Gastroesophageal sphincter (tissue), 4 donors: ENCODE data around the gene ATF7IP. TPM values are rescaled to one million over a fixed set of nuclear protein-coding genes. Genes with fewer than 3 reads are reported as not detected.

Experiments
- ATAC-seq: fragments of 150-250 bp; one replicate; pipeline ENCODE4 v1.9.1; 2016; ENCODE audit warnings: mild to moderate bottlenecking, moderate library complexity
- H3K27ac ChIP-seq, 4 donors: fragments of 200-600 bp; sonication (generic) in 3 of 4; 1 replicate in 3 of 4; 2 replicates in 1 of 4; pipeline ENCODE4 v1.5.1; 2016 to 2019
- H3K27me3 ChIP-seq: fragments of 200-600 bp; sonication (generic); one replicate; pipeline ENCODE4 v1.5.1; 2019
- H3K36me3 ChIP-seq, 2 donors: fragments of 200-600 bp; sonication (generic); one replicate each; pipeline ENCODE4 v1.5.1; 2019; ENCODE audit warnings: control low read depth in 1 of 2
- H3K4me1 ChIP-seq, 3 donors: fragments of 200-600 bp; sonication (generic); 1 replicate in 2 of 3; 2 replicates in 1 of 3; pipeline ENCODE4 v1.5.1; 2016 to 2019; ENCODE audit warnings: control low read depth in 2 of 3
- H3K4me3 ChIP-seq, 2 donors: fragments of 200-600 bp; sonication (generic); one replicate each; pipeline ENCODE4 v1.5.1; 2019; ENCODE audit warnings: mild to moderate bottlenecking in 1 of 2, moderate library complexity in 1 of 2
- H3K9me3 ChIP-seq, 3 donors: fragments of 200-600 bp; sonication (generic); one replicate each; pipeline ENCODE4 v1.5.1; 2017 to 2019; ENCODE audit warnings: control low read depth in 2 of 3
- CTCF ChIP-seq, 4 experiments: fragments of 200-600 bp in 2 of 4; fragments of 450-650 bp in 2 of 4; sonication (generic) in 1 of 4; IDR thresholded peaks; one replicate each; pipeline ENCODE4 v1.5.1; 2017 to 2019; ENCODE audit warnings: antibody characterized with exemption in 4 of 4, mild to moderate bottlenecking in 2 of 4, moderate library complexity in 2 of 4
- EP300 ChIP-seq: sonication (generic); formaldehyde crosslinking; IDR thresholded peaks from one replicate; pipeline ENCODE4 v1.6.1; 2017; ENCODE audit warnings: antibody characterized with exemption, mild to moderate bottlenecking
- POLR2A ChIP-seq, 2 donors: fragments of 450-650 bp; IDR thresholded peaks; one replicate each; pipeline ENCODE4 v1.6.1; 2017; ENCODE audit warnings: antibody characterized with exemption in 2 of 2, mild to moderate bottlenecking in 2 of 2, moderate library complexity in 1 of 2
- POLR2AphosphoS5 ChIP-seq: sonication (generic); formaldehyde crosslinking; IDR thresholded peaks from one replicate; pipeline ENCODE4 v1.6.1; 2017; ENCODE audit warnings: antibody characterized with exemption
- WGBS, 2 donors: methylation state at CpG; one replicate each; pipeline ENCODE4 v1.1.5; 2018; ENCODE audit warnings: low coverage in 1 of 2; 5-methylcytosine and 5-hydroxymethylcytosine counted together
- total RNA-seq, 4 donors: library from RNA; depleted of rRNA; stranded (reverse); fragments of >200 nt; gene quantifications; one replicate each; pipeline ENCODE4 v1.1.0, GENCODE V29; 2016

The ATF7IP gene
- total RNA-seq, 4 donors from 2014 or later = 32.0 to 71.8 (median 32.7) TPM

GRCh38 chr12:14443531-14443930 lies 78.0 kb downstream of the ATF7IP start:
- no peak for TF ChIP-seq POLR2A (IDR thresholded peaks at IDR 0.05)
- peak; percentile 41 for TF ChIP-seq POLR2AphosphoS5
- Histone ChIP-seq H3K9me3 (no peaks in the 10 kb centered on the region), H3K27ac (peak overlapping the region in 3 of 4 donors; percentile 41 to 65 (median 61)), H3K4me1 (peaks cover 0 to 17% (median 0%) of the 10 kb centered on the region in 3 donors), H3K4me3 (no peak overlapping the region), H3K36me3 (peaks cover 0 to 66% of the 10 kb centered on the region in 2 donors), H3K27me3 (no peaks in the 10 kb centered on the region)
- ATAC-seq = peak; percentile 31

- Histone ChIP-seq H3K27ac (no peak overlapping the region), H3K4me1 (peaks cover 0 to 8% (median 0%) of the 10 kb centered on the region in 3 donors), H3K9me3 (no peaks in the 10 kb centered on the region), H3K27me3 (no peaks in the 10 kb centered on the region), H3K36me3 (peaks cover 0 to 71% of the 10 kb centered on the region in 2 donors), H3K4me3 (no peak overlapping the region)
- no peak for ATAC-seq
- TF ChIP-seq POLR2A (IDR thresholded peaks at IDR 0.05) = no peak
- no peak for TF ChIP-seq EP300
- TF ChIP-seq CTCF (IDR thresholded peaks at IDR 0.05) = no peak
- no peak for TF ChIP-seq POLR2AphosphoS5
Measured at GRCh38 chr12:14450479-14450878, 85.0 kb downstream of the ATF7IP start.

- no peak for ATAC-seq
- H3K4me3 ChIP-seq = no peak overlapping the region
- peaks cover 0 to 8% (median 0%) of the 10 kb centered on the region in 3 donors for H3K4me1 ChIP-seq
- no peaks in the 10 kb centered on the region for H3K27me3 ChIP-seq
- H3K36me3 ChIP-seq = peaks cover 0 to 66% of the 10 kb centered on the region in 2 donors
- TF ChIP-seq EP300 (no peak), CTCF (IDR thresholded peaks at IDR 0.05) (no peak), POLR2AphosphoS5 (no peak), POLR2A (IDR thresholded peaks at IDR 0.05) (no peak)
- no peaks in the 10 kb centered on the region for H3K9me3 ChIP-seq
- 83 to 89% methylated on average over 4 of the region's 4 CpGs for WGBS, 2 donors
- H3K27ac ChIP-seq = no peak overlapping the region
Measured at GRCh38 chr12:14452336-14452735, 86.9 kb downstream of the ATF7IP start.

- H3K9me3 ChIP-seq = no peaks in the 10 kb centered on the region
- TF ChIP-seq EP300 = no peak
- TF ChIP-seq CTCF (IDR thresholded peaks at IDR 0.05) = no peak
- TF ChIP-seq POLR2A (IDR thresholded peaks at IDR 0.05) = no peak
- TF ChIP-seq POLR2AphosphoS5 = no peak
- H3K4me3 ChIP-seq = no peak overlapping the region
- H3K4me1 ChIP-seq = peaks cover 0 to 8% (median 0%) of the 10 kb centered on the region in 3 donors
- no peak overlapping the region for H3K27ac ChIP-seq
- peaks cover 0 to 66% of the 10 kb centered on the region in 2 donors for H3K36me3 ChIP-seq
- no peak for ATAC-seq
- WGBS, 2 donors = 86 to 100% methylated on average over 1 of the region's 1 CpG
- no peaks in the 10 kb centered on the region for H3K27me3 ChIP-seq
Measured at GRCh38 chr12:14452865-14453264, 87.4 kb downstream of the ATF7IP start.

- no peak for TF ChIP-seq POLR2AphosphoS5
- TF ChIP-seq EP300 = no peak
- peak in 1 of 4 experiments; percentile 32 for TF ChIP-seq CTCF (IDR thresholded peaks at IDR 0.05)
- TF ChIP-seq POLR2A (IDR thresholded peaks at IDR 0.05) = no peak
- Histone ChIP-seq H3K9me3 (no peaks in the 10 kb centered on the region), H3K27me3 (no peaks in the 10 kb centered on the region), H3K4me1 (peaks cover 0 to 8% (median 0%) of the 10 kb centered on the region in 3 donors), H3K36me3 (peaks cover 0 to 66% of the 10 kb centered on the region in 2 donors), H3K4me3 (no peak overlapping the region), H3K27ac (no peak overlapping the region)
- ATAC-seq = no peak
- WGBS, 2 donors = 63 to 79% methylated on average over 1 to 2 of the region's 2 CpGs
Measured at GRCh38 chr12:14454098-14454907, 88.8 kb downstream of the ATF7IP start.
